KMS-11 (cell line): ENCODE data around the gene OLFM4.

ENCODE experiments used
- H2AFZ ChIP-seq: fragments of 200-600 bp; sonication (generic); 2 replicates; pipeline ENCODE4 v1.6.1; 2016; ENCODE audit warnings: antibody characterized with exemption, mixed run types, low read depth
- H3K27ac ChIP-seq: fragments of 200-600 bp; sonication (generic); 2 replicates; pipeline ENCODE4 v1.6.1; 2016; ENCODE audit warnings: mild to moderate bottlenecking, mixed run types
- H3K27me3 ChIP-seq: fragments of 200-600 bp; sonication (generic); 2 replicates; pipeline ENCODE4 v1.6.1; 2017; ENCODE audit warnings: mild to moderate bottlenecking, low read depth, mixed run types, moderate library complexity; ENCODE audit not compliant: insufficient read depth
- H3K36me3 ChIP-seq: fragments of 200-600 bp; sonication (generic); 2 replicates; pipeline ENCODE4 v1.6.1; 2017; ENCODE audit warnings: mild to moderate bottlenecking, mixed run types; ENCODE audit not compliant: insufficient read depth
- H3K4me1 ChIP-seq: fragments of 200-600 bp; sonication (generic); 2 replicates; pipeline ENCODE4 v1.6.1; 2016; ENCODE audit warnings: mild to moderate bottlenecking, low read depth, mixed run types; ENCODE audit not compliant: poor library complexity, severe bottlenecking
- H3K4me2 ChIP-seq: fragments of 200-600 bp; sonication (generic); 2 replicates; pipeline ENCODE4 v1.7.0; 2016; ENCODE audit warnings: mild to moderate bottlenecking, mixed run types
- H3K4me3 ChIP-seq: fragments of 200-600 bp; sonication (generic); IDR thresholded peaks from 2 replicates; pipeline ENCODE4 v1.6.1; 2017; ENCODE audit warnings: low read depth, low read length, mixed read lengths; ENCODE audit not compliant: insufficient read depth
- H3K79me2 ChIP-seq: fragments of 200-600 bp; sonication (generic); 2 replicates; pipeline ENCODE4 v1.6.1; 2016; ENCODE audit warnings: low read depth, mixed run types; ENCODE audit not compliant: insufficient read depth
- H3K9ac ChIP-seq: fragments of 200-600 bp; sonication (generic); 2 replicates; pipeline ENCODE4 v1.6.1; 2016; ENCODE audit warnings: mild to moderate bottlenecking, mixed run types
- H4K20me1 ChIP-seq: fragments of 200-600 bp; sonication (generic); 2 replicates; pipeline ENCODE4 v1.6.1; 2016; ENCODE audit warnings: mild to moderate bottlenecking, mixed run types; ENCODE audit not compliant: insufficient read depth
- CTCF ChIP-seq: fragments of 200-600 bp; sonication (generic); conservative IDR thresholded peaks from 2 replicates; pipeline ENCODE4 v1.6.1; 2017; ENCODE audit warnings: low read depth, mild to moderate bottlenecking, antibody characterized with exemption, low read length, moderate library complexity, mixed read lengths

Gene OLFM4

GRCh38 chr13:53088871-53089270 is 60.3 kb downstream of the OLFM4 start:
- H4K20me1 ChIP-seq, result no peaks in the 10 kb centered on the region
- no peak overlapping the region for H2AFZ ChIP-seq
- H3K9ac ChIP-seq, result no peak overlapping the region
- no peak overlapping the region for H3K4me2 ChIP-seq
- no peak for TF ChIP-seq CTCF
- no peaks in the 10 kb centered on the region for H3K27me3 ChIP-seq
- H3K79me2 ChIP-seq, result no peaks in the 10 kb centered on the region
- H3K27ac ChIP-seq, result no peak overlapping the region
- no peak overlapping the region for H3K4me3 ChIP-seq
- H3K4me1 ChIP-seq, result no peaks in the 10 kb centered on the region
- H3K36me3 ChIP-seq, result no peaks in the 10 kb centered on the region

DNA sequence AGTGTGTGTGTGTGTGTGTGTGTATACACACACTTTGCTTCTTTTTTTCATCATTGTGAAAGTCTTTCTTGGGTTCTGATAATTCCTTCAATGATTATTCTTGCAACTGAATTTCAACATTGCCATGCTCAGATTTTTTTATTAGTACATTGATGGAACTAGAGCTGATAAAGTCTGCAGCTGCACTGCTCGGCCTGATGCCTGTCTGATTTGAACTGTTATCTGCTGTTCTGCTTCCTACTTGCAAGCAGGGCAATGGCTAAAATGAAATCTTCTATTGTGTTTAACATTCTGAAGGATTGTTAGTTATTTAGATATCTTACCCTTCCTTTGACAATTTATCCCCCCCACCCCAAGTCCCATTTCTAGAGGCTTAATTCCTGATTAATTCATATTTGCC is 61.3 kb downstream of the OLFM4 start:
- no peak overlapping the region for H3K27ac ChIP-seq
- H3K4me3 ChIP-seq, result no peak overlapping the region
- no peak overlapping the region for H3K4me2 ChIP-seq
- no peaks in the 10 kb centered on the region for H3K79me2 ChIP-seq
- no peak overlapping the region for H2AFZ ChIP-seq
- no peaks in the 10 kb centered on the region for H3K4me1 ChIP-seq
- no peaks in the 10 kb centered on the region for H3K27me3 ChIP-seq
- no peak for TF ChIP-seq CTCF
- H4K20me1 ChIP-seq, result no peaks in the 10 kb centered on the region
- H3K9ac ChIP-seq, result no peak overlapping the region
- no peaks in the 10 kb centered on the region for H3K36me3 ChIP-seq

DNA sequence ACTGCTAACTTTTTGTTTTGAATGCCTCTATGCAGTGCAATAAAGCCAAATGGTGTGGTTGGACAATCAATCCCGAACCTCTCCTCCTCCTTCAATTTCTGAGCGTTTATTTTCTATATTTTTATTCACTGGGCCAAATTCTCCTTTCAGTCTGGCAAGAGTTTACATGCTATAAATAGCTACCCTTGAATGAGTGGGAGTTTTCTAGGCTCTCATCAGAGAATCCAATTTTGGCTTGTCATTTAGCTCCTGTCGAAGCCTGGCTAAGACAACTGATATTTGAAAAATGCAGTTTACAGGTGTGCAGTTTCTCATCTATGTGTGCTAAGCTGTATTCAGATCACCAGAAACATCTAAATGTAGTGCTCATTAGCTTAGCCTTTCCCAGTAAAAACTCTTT is 61.8 kb downstream of the OLFM4 start:
- no peaks in the 10 kb centered on the region for H3K36me3 ChIP-seq
- no peaks in the 10 kb centered on the region for H3K4me1 ChIP-seq
- no peaks in the 10 kb centered on the region for H4K20me1 ChIP-seq
- no peak overlapping the region for H3K27ac ChIP-seq
- no peak overlapping the region for H3K4me2 ChIP-seq
- no peaks in the 10 kb centered on the region for H3K79me2 ChIP-seq
- H3K4me3 ChIP-seq, result no peak overlapping the region
- no peak overlapping the region for H3K9ac ChIP-seq
- H2AFZ ChIP-seq, result no peak overlapping the region
- H3K27me3 ChIP-seq, result no peaks in the 10 kb centered on the region
- no peak for TF ChIP-seq CTCF

DNA sequence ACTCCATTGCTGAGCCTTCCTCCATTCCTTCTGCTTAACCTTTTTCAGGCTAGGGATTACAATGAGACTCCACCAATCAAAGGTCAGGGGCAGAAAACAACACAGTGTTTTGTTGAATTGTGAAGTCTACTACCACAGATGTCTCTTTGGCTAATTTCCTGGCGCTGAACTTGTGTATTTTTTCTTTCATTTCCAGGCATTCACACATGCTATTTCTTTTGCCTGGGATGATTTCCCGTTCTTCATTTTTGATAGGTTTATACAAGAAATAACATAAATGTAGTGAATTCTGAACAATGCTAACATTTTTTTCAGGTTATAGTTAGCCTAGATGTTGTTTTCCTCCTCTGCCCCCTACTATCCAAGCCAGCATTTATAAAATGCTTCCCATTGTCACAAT is 64.3 kb downstream of the OLFM4 start:
- TF ChIP-seq CTCF, result no peak
- H3K27ac ChIP-seq, result no peak overlapping the region
- no peaks in the 10 kb centered on the region for H3K79me2 ChIP-seq
- no peaks in the 10 kb centered on the region for H3K4me1 ChIP-seq
- H3K4me2 ChIP-seq, result no peak overlapping the region
- H3K4me3 ChIP-seq, result no peak overlapping the region
- H3K27me3 ChIP-seq, result no peaks in the 10 kb centered on the region
- H4K20me1 ChIP-seq, result no peaks in the 10 kb centered on the region
- H3K36me3 ChIP-seq, result no peaks in the 10 kb centered on the region
- H2AFZ ChIP-seq, result no peak overlapping the region
- no peak overlapping the region for H3K9ac ChIP-seq

DNA sequence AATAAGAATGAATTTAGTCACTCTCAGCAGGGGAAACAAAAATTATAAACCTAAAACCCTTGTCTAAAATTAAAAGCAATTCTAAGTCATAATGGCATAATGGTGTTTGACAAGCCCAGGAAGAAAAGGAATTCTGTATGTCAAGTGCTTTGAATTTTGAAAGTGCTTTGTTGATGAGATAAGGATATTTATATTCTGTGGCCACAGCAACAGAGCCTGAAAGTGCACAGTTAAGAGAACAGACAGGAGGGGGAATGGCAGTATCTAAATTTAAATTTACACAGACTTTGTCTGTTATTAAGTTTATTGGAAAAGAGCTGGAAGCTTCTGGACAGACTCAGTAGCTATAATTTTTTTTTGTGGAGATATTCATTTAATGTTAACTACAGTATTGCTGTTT is 69.8 kb downstream of the OLFM4 start:
- H3K27ac ChIP-seq, result no peak overlapping the region
- H2AFZ ChIP-seq, result no peak overlapping the region
- H4K20me1 ChIP-seq, result no peaks in the 10 kb centered on the region
- no peaks in the 10 kb centered on the region for H3K4me1 ChIP-seq
- no peaks in the 10 kb centered on the region for H3K36me3 ChIP-seq
- no peak overlapping the region for H3K4me2 ChIP-seq
- no peaks in the 10 kb centered on the region for H3K27me3 ChIP-seq
- no peak overlapping the region for H3K9ac ChIP-seq
- no peak for TF ChIP-seq CTCF
- H3K79me2 ChIP-seq, result no peaks in the 10 kb centered on the region
- H3K4me3 ChIP-seq, result no peak overlapping the region
